Astrocyte of the spinal cord (primary cell): ENCODE measurements around the gene SPOCK1.

ENCODE experiments used
- DNase-seq: peaks from one replicate; pipeline ENCODE4 v3.0.0; 2011; ENCODE audit warnings: low read depth, low spot score
- H3K4me3 ChIP-seq: 2 replicates; pipeline ENCODE4 v1.5.1; 2011; ENCODE audit warnings: low read depth, mild to moderate bottlenecking, low read length, moderate library complexity
- in situ Hi-C: cut with HindIII; loops from 2 replicates; pipeline ENCODE4 v1.10.0; 2017; ENCODE audit warnings: low sequenced_read_pairs
- TF ChIP-seq, protein P1 (sequence below): IDR thresholded peaks from 2 replicates; pipeline ENCODE4 v1.5.1; 2012; ENCODE audit warnings: low read depth, mild to moderate bottlenecking, low read length, inconsistent platforms

SPOCK1 gene

DNA sequence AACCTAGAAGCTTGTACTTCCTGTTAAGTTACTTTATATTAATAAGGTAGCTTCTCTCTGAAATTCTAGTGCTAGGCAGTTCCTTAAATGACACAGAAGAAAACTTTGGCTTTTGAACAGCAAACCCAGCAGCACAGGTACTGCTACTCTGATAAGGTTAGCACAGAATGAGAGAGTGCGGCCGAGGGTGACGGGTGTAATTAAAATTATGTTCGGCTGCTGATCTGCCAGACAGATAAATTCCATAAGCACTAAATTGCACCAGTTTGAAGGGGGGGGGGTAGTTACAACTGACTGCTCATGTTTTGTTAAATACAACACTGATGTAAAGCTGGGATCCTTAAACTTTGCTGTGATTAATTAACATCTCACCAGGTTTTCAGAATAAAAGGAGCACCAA, 475.1 kb downstream of the SPOCK1 start:
- H3K4me3 ChIP-seq: no peak overlapping the region
- TF ChIP-seq, protein P1, sequence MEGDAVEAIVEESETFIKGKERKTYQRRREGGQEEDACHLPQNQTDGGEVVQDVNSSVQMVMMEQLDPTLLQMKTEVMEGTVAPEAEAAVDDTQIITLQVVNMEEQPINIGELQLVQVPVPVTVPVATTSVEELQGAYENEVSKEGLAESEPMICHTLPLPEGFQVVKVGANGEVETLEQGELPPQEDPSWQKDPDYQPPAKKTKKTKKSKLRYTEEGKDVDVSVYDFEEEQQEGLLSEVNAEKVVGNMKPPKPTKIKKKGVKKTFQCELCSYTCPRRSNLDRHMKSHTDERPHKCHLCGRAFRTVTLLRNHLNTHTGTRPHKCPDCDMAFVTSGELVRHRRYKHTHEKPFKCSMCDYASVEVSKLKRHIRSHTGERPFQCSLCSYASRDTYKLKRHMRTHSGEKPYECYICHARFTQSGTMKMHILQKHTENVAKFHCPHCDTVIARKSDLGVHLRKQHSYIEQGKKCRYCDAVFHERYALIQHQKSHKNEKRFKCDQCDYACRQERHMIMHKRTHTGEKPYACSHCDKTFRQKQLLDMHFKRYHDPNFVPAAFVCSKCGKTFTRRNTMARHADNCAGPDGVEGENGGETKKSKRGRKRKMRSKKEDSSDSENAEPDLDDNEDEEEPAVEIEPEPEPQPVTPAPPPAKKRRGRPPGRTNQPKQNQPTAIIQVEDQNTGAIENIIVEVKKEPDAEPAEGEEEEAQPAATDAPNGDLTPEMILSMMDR: no peak
- DNase-seq: no peak
- in situ Hi-C loops: no loop called here

DNA sequence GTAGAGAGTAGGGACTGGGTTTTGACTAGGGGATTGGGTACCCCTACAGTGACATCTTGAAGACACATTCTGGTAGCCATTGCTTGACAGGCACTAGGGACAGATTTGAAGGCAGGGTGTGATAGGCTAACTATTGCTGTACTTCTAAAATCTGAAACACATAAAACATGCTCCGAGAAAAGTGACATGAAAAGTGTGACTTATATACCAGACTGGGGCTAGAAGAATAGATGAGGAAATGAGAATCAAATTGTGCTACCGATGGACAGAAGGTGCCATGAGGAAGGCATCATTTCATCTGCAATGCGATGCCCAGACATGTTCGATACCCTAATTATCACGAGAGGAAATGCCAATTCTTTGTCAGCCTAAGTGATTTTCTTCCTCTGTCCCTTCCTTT, 475.8 kb downstream of the SPOCK1 start:
- in situ Hi-C loops: no loop called here
- TF ChIP-seq, protein P1: no peak
- no peak for DNase-seq
- no peak overlapping the region for H3K4me3 ChIP-seq

DNA sequence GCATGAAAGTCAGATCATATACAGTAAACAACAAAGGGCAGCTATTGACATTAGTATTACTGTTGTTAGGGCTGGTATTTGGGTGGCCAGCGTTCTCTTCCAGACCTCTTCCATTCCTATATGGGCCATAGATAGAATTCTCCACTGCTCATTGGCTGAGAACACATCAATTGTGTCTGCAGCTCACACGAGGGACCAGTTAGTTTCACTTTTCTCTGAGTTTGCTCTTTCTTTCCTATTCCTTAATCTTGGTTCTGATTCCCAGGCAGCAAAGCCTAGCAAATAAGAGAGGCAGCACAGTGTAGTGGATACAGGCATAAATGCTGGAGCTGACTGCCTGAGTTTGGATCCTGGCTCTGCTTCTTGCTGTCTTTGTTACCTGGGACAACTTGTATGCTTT, 476.4 kb downstream of the SPOCK1 start:
- no peak overlapping the region for H3K4me3 ChIP-seq
- TF ChIP-seq, protein P1: no peak
- DNase-seq: no peak
- in situ Hi-C loops: no loop called here

DNA sequence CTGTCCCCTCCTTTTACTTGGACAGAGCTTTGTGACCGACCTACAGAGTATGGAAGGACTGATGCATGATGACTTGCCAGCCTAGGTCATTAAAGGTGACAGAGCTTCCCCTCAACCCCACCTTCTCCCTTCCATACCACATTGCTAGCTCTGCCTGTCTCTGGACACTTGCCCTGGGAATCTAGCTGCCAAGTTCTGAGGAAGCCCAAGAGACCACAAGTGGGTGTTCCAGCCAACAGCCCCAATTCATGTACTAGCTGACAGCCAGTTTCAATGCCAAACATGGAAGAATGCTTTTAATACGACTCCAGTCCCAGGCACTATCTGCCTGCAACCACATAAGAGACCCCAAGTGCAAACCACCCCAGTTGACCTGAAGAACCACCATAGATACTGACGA, 477.1 kb downstream of the SPOCK1 start:
- no peak for DNase-seq
- in situ Hi-C loops: no loop called here
- TF ChIP-seq, protein P1: no peak
- no peak overlapping the region for H3K4me3 ChIP-seq

DNA sequence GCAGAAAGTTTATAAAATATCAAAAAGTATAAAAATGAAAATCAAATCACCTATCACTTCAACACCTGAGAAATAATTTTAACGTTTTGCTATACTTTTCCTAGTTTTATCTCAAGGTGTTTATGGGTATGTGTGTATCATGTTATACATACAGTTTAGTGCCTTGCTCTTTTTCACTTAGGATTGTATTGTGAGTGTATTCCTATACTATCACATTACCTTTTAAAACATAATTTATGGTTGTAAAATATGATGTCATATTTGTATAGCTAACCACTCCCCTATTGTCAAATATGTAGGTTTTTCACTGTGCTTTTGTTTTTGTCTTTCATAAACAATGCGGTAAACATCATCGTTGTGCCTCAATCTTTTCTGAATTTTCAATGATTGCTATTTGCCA, 479.9 kb downstream of the SPOCK1 start:
- TF ChIP-seq, protein P1: no peak
- in situ Hi-C loops: no loop called here
- H3K4me3 ChIP-seq: no peak overlapping the region
- no peak for DNase-seq

DNA sequence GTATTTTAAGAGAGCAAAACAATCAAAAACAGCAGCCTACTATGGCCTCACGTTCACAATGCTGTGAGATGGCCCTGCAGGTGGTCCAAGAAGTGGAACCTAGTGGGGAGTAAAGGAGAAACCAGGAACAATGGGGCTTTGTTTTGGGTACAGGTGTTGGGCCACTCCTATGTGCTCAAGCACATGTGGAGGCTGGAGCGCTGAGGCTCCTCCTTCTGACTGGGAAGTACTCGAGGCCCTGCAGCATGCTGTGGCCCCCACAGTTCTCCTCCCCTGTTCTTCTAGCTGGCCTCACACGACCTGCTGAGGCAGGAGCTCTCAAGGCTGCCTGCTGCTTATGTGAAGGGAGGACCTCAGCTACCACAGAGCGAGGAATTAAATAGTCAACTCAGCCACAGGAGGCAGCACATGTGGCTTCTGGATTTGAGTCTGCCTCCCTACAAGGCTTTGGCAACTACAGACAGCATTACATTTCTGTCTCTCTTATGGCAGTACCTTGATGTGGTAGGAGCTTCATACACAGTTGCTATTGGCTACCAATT, 482.3 kb downstream of the SPOCK1 start:
- in situ Hi-C loops: no loop called here
- TF ChIP-seq, protein P1: no peak
- H3K4me3 ChIP-seq: no peak overlapping the region
- DNase-seq: no peak
